GM18499 (cell line): ENCODE results near the gene PLEKHM3.
"Not testable (repeated sequence)": the region's sequence is repeated elsewhere in the genome, so short reads cannot be mapped to it uniquely, and the experiment has no call there.

Source experiments
- ATAC-seq: cut with Tn5 transposase; IDR thresholded peaks from one replicate; pipeline ENCODE4 v1.9.1; 2021; ENCODE audit warnings: moderate number of reproducible peaks; ENCODE audit not compliant: insufficient read depth, unreplicated experiment

PLEKHM3 gene

GRCh38 chr2:207812058-207812725 is 213.1 kb downstream of the PLEKHM3 start:
- no peak for ATAC-seq

GRCh38 chr2:207811658-207812057 is 213.7 kb downstream of the PLEKHM3 start:
- not testable (repeated sequence) for ATAC-seq

DNA sequence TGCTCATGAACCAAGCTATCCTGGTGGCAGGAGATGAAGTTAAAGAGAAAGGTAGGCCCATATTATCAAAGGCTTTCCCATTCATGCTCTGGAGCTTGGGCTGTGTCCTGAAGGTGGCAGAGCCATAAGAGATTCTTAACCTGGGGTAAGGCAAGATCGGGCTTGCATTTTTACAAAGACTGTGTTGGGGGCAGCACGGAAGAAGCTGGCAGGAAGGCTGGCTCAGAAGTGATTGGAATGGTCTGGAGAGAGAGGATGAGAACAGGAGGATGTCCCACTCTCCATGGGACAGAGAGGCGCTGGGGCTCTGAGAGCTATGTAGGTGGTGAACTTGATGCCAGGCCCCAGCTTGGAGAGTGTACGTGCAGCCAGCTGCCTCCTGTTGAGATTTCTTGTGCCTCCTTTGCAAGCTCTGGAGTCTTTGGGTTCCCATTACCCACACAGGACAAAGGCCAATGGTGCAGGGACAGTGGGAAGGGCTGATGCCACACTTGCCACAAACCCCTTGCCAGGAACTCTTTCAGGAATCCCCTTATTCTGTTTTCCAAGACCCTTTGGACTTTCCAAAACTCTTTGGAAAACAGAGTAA is 215.0 kb downstream of the PLEKHM3 start:
- ATAC-seq, result no peak

DNA sequence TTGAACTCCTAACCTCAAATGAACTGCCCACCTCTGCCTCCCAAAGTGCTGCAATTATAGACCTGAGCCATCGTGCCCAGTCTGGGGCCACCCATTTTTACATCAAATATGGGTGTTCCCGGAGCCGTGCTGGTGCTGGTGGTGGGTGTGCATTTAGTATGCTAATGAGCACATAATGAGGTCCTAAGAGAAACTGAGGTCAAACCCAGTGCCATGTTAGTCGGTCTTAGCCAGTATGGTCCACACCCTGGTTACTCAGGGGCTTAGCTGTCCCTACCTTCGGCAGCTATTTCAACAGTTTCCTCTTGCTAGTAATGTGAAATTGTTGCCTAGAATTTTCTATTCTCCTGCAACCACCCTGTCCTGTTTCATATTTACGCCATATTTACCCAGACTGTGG is 217.2 kb downstream of the PLEKHM3 start:
- no peak for ATAC-seq

DNA sequence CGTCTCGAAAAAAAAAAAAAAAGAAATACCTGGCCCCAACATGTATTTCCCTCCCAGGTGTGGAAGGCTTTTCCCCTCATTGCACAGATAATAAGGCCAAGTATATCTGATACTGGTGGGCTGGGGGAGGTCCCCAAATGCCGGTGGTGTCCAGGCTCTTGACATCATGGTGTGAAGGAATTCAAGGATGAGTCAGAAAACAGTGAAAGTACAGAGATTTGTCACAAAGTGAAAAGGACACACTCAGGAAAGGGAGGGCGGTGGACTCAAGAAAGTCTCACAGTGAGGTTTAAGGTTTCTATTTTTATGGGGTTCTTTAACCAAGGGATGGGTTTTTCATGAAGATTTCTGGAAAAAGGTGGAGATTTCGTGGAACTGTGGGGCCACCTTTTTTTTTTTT is 217.8 kb downstream of the PLEKHM3 start:
- peak; percentile 69 for ATAC-seq

DNA sequence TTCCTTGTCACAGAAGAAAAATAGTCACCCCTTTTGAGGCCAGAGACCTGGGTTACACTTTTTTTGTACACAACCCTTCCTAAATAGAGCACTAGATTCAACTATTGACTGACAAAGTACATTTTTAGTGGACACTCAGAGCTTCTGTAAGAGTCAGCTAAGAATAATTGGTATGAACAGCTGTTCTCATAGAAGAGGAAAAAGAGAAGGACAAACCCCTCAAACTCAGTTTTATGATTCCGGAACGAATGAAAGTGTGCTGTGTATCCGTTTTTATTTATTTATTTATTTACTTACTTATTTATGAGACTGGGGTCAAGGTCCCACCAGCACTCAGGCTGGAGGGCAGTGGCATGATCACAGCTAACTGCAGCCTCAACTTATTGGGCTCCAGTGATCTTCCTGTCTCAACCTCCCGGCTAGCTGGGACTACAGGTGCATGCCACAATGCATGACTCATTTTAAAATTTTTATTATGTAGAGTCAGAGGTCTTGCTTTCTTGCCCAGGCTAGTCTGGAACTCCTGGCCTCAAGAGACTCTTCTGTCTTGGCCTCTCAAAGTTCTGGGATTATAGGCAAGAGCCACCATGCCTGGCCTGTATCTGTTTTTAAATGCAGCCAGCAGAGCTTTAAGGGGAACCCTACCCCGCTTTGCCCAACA is 219.6 kb downstream of the PLEKHM3 start:
- ATAC-seq, result no peak

GRCh38 chr2:207802650-207803049 is 222.7 kb downstream of the PLEKHM3 start:
- no peak for ATAC-seq

GRCh38 chr2:207801259-207801658 is 224.1 kb downstream of the PLEKHM3 start:
- no peak for ATAC-seq

GRCh38 chr2:207796585-207797350 is 228.6 kb downstream of the PLEKHM3 start:
- ATAC-seq, result no peak

DNA sequence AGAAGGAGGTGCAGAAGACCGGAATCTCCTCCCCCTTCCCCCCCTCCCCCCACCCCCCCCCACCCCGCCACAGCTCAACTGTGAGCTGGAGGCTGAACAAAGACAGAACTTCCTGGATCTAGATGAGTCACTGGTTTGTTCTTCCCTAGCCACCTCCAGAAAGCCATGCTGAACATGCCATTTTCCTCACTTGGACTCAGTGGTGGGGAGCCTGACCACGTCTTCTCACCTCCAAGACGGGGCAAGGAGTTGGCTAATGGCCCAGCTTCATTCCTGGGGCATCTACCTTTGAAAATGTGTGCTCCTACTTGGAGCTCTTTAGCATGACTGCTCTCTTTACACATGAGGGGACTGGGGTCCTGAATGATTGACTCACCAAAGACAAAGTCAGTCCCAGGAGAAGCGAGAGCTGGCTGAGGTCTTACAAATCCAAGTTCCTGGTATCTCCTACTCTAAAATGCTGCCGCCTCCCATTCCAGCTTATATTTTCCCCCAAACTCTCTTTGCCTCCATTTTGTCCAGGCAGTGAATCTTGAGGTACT is 233.0 kb downstream of the PLEKHM3 start:
- no peak for ATAC-seq

DNA sequence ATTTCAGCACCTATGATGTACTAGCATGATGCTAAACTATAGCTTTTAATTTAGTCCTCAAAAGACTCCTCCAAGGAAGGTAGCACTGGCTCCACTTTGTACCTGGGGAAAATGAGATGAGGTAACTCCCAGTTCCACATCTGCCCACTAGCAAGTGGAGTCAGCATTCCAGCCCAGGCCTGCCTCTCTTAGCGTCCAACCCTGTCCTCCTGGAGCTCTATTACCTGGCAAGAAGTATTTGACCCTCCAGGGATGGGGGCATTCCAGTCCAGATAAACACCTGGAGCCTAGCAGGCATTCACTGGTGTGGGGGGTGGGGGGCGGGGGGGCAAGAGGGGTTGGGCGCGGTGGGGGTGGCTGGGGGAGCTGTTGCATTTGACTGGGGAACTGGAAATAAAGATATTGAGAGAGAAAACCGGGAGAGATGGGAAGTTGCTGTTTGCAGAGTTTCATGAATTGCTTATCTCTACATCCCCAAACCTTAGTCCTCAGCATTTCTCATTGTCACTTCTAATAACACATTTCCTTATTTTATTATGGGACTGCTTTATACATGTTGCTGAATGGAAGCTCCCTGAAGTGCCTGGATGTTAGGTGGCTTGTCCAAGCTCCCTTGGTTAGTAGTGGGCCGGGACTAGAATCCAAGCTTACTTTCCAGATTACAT is 233.6 kb downstream of the PLEKHM3 start:
- ATAC-seq, result no peak

- ATAC-seq, result no peak
These were observed 234.4 kb downstream of the PLEKHM3 start for GRCh38 chr2:207790898-207791297.

- no peak for ATAC-seq
These were observed 237.5 kb downstream of the PLEKHM3 start for GRCh38 chr2:207787800-207788199.

GRCh38 chr2:207787017-207787416 is 238.3 kb downstream of the PLEKHM3 start:
- no peak for ATAC-seq

GRCh38 chr2:207784898-207785297 is 240.4 kb downstream of the PLEKHM3 start:
- ATAC-seq, result no peak

GRCh38 chr2:207783514-207783913 is 241.8 kb downstream of the PLEKHM3 start:
- ATAC-seq, result no peak

DNA sequence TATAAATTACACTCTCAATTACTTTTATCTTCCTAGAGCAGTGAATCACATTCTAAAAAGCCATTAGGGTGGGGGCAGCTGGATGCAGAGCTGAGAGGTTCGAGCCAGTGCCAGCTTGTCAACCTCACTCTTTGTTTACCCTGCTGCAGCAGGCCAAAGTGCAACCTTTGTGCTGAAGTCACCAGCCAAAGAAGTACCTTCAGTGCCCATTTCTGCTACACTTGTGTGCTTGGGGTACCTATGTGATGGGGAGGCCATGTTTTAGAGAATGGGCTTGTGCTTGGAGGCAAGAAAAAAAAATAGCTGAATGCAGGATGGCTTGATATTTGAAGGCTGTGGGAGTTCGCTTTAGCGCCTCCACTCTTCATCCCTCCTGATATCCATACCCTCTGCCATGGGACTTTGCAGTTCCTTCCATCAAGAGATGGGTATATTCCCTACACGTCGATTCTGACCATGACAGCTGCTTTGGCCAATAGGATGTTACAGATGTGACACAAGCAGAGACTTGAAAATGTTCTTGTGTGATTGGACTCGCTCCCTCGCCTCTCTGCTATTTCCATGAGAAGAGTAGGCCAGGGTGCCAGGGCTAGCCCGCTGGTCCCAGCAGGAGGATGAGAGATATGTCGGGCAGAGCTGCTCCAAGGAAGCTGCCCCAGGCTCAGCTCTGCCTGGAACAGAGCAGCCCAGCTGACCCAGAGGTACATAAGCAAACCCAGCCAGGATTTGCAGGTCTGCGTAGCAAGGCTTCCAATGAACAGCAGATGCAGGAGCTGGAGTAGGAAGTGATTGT is 242.9 kb downstream of the PLEKHM3 start:
- ATAC-seq, result no peak

GRCh38 chr2:207779523-207779922 is 245.8 kb downstream of the PLEKHM3 start:
- no peak for ATAC-seq

- no peak for ATAC-seq
These were observed 246.9 kb downstream of the PLEKHM3 start for GRCh38 chr2:207778298-207778882.
